Neural cell (in vitro differentiated cells): ENCODE results near the gene GON4L. TPM values are rescaled to one million over a fixed set of nuclear protein-coding genes. Genes with fewer than 3 reads are reported as not detected.

ENCODE experiments used
- H2AFZ ChIP-seq: fragments of 200-600, 300-800 bp; sonication (generic), shearing (Covaris generic); 2 replicates; pipeline ENCODE4 v1.6.0; 2014; ENCODE audit warnings: low read depth, mild to moderate bottlenecking, antibody characterized with exemption, low read length, moderate library complexity
- H3F3A ChIP-seq: fragments of 200-600 bp; shearing (Covaris generic); 2 replicates; pipeline ENCODE4 v1.6.1; 2016; ENCODE audit warnings: mild to moderate bottlenecking, moderate library complexity, mixed read lengths, antibody characterized with exemption, low read length; ENCODE audit not compliant: insufficient read depth, poor library complexity, severe bottlenecking
- H3K27ac ChIP-seq: fragments of 200-600, 300-800 bp; sonication (generic), shearing (Covaris generic); 2 replicates; pipeline ENCODE4 v1.5.1; 2014; ENCODE audit warnings: mild to moderate bottlenecking, low read length, moderate library complexity
- H3K27me3 ChIP-seq: fragments of 300-800, 200-600 bp; sonication (generic), shearing (Covaris generic); 2 replicates; pipeline ENCODE4 v1.6.0; 2014; ENCODE audit warnings: mild to moderate bottlenecking, low read depth, low read length, moderate library complexity; ENCODE audit not compliant: insufficient read depth
- H3K36me3 ChIP-seq: fragments of 300-800, 200-600 bp; sonication (generic), shearing (Covaris generic); 2 replicates; pipeline ENCODE4 v1.5.1; 2014; ENCODE audit warnings: mild to moderate bottlenecking, antibody characterized with exemption, low read length, moderate library complexity; ENCODE audit not compliant: insufficient read depth
- H3K4me2 ChIP-seq: fragments of 300-800, 200-600 bp; sonication (generic), shearing (Covaris generic); 2 replicates; pipeline ENCODE4 v1.6.0; 2014; ENCODE audit warnings: mild to moderate bottlenecking, low read length
- H3K4me3 ChIP-seq: fragments of 300-800, 200-600 bp; sonication (generic), shearing (Covaris generic); 2 replicates; pipeline ENCODE4 v1.5.1; 2014; ENCODE audit warnings: mild to moderate bottlenecking, low read length, moderate library complexity
- H3K79me2 ChIP-seq: fragments of 200-600 bp; shearing (Covaris generic); replicated peaks from 2 replicates; pipeline ENCODE4 v1.6.0; 2014; ENCODE audit warnings: mild to moderate bottlenecking, low read length, moderate library complexity; ENCODE audit not compliant: insufficient read depth
- H3K9ac ChIP-seq: fragments of 300-800, 200-600 bp; sonication (generic), shearing (Covaris generic); 2 replicates; pipeline ENCODE4 v1.6.1; 2016; ENCODE audit warnings: mild to moderate bottlenecking, low read length, mixed read lengths
- H3K9me2 ChIP-seq: fragments of 200-600 bp; shearing (Covaris generic); 2 replicates; pipeline ENCODE4 v1.6.1; 2016; ENCODE audit warnings: mild to moderate bottlenecking, low read length, mixed read lengths; ENCODE audit not compliant: insufficient read depth
- H3K9me3 ChIP-seq: fragments of 200-600, 300-800 bp; sonication (generic), shearing (Covaris generic); 2 replicates; pipeline ENCODE4 v1.6.1; 2016; ENCODE audit warnings: mild to moderate bottlenecking, mixed run types, low read length, moderate library complexity, mixed read lengths
- H4K20me1 ChIP-seq: fragments of 200-600 bp; shearing (Covaris generic); 2 replicates; pipeline ENCODE4 v1.6.1; 2016; ENCODE audit warnings: mild to moderate bottlenecking, mixed run types; ENCODE audit not compliant: insufficient read depth
- CTCF ChIP-seq: fragments of 450-650 bp; IDR thresholded peaks from 2 replicates; pipeline ENCODE4 v1.5.1; 2014; ENCODE audit warnings: antibody characterized with exemption, mild to moderate bottlenecking, moderate library complexity; ENCODE audit not compliant: poor library complexity, severe bottlenecking
- EP300 ChIP-seq: fragments of 450-650 bp; conservative IDR thresholded peaks from 2 replicates; pipeline ENCODE4 v1.6.1; 2014; ENCODE audit warnings: antibody characterized with exemption, mild to moderate bottlenecking, moderate library complexity; ENCODE audit not compliant: poor library complexity, severe bottlenecking
- EZH2 ChIP-seq: fragments of 200-600, 300-800 bp; shearing (Covaris generic), sonication (generic); IDR thresholded peaks from 2 replicates; pipeline ENCODE4 v1.6.1; 2014; ENCODE audit warnings: antibody characterized with exemption, low read length, borderline replicate concordance, mild to moderate bottlenecking; ENCODE audit not compliant: insufficient read depth, poor library complexity, severe bottlenecking
- MXI1 ChIP-seq: fragments of 450-650 bp; conservative IDR thresholded peaks from 2 replicates; pipeline ENCODE4 v1.6.1; 2014; ENCODE audit warnings: antibody characterized with exemption, mild to moderate bottlenecking; ENCODE audit not compliant: poor library complexity, severe bottlenecking
- POLR2AphosphoS5 ChIP-seq: IDR thresholded peaks from 2 replicates; pipeline ENCODE4 v1.6.1; 2012
- RAD21 ChIP-seq: fragments of 450-650 bp; conservative IDR thresholded peaks from 2 replicates; pipeline ENCODE4 v1.6.1; 2014; ENCODE audit warnings: antibody characterized with exemption, mild to moderate bottlenecking, moderate library complexity
- REST ChIP-seq: IDR thresholded peaks from 2 replicates; pipeline ENCODE4 v1.6.1; 2012; ENCODE audit warnings: borderline replicate concordance
- SMC3 ChIP-seq: fragments of 450-650 bp; conservative IDR thresholded peaks from 2 replicates; pipeline ENCODE4 v1.6.1; 2014; ENCODE audit warnings: antibody characterized with exemption, mild to moderate bottlenecking, moderate library complexity; ENCODE audit not compliant: poor library complexity
- TAF1 ChIP-seq: IDR thresholded peaks from 2 replicates; pipeline ENCODE4 v1.6.1; 2012; ENCODE audit warnings: low read depth
- polyA plus RNA-seq: library from polyadenylated mRNA; depleted of rRNA; stranded (reverse); fragments of >200 nt; gene quantifications from 2 replicates; pipeline ENCODE4 v1.2.3, GENCODE V29; 2014

The GON4L gene
- polyA plus RNA-seq, 1 donor from 2014 or later = 30.2 TPM

- Histone ChIP-seq H3K36me3 (no peaks in the 10 kb centered on the region), H2AFZ (no peak overlapping the region), H3K79me2 (no peaks in the 10 kb centered on the region), H3K27me3 (no peaks in the 10 kb centered on the region), H3K9me3 (no peaks in the 10 kb centered on the region), H3K4me2 (no peak overlapping the region), H3K9me2 (no peaks in the 10 kb centered on the region), H3F3A (no peaks in the 10 kb centered on the region), H3K9ac (no peak overlapping the region), H4K20me1 (no peaks in the 10 kb centered on the region), H3K4me3 (no peak overlapping the region), H3K27ac (no peak overlapping the region)
- TF ChIP-seq MXI1 = no peak
- no peak for TF ChIP-seq EP300
- TF ChIP-seq SMC3 = no peak
- no peak for TF ChIP-seq POLR2AphosphoS5
- TF ChIP-seq REST = no peak
- TF ChIP-seq RAD21 = no peak
- TF ChIP-seq CTCF = no peak
These were observed 44.1 kb downstream of the GON4L start for GRCh38 chr1:155812878-155813277.

- Histone ChIP-seq H4K20me1 (no peaks in the 10 kb centered on the region), H3K4me2 (no peak overlapping the region), H3K79me2 (no peaks in the 10 kb centered on the region), H2AFZ (no peak overlapping the region), H3K27ac (no peak overlapping the region), H3K9me3 (no peaks in the 10 kb centered on the region), H3K9ac (no peak overlapping the region), H3F3A (no peaks in the 10 kb centered on the region), H3K36me3 (no peaks in the 10 kb centered on the region), H3K9me2 (no peaks in the 10 kb centered on the region), H3K4me3 (no peak overlapping the region), H3K27me3 (no peaks in the 10 kb centered on the region)
- TF ChIP-seq REST (no peak), TAF1 (no peak), MXI1 (no peak), CTCF (no peak), SMC3 (no peak), RAD21 (no peak), EZH2 (no peak), POLR2AphosphoS5 (no peak), EP300 (no peak)
These were observed 47.9 kb downstream of the GON4L start for GRCh38 chr1:155809088-155809487.
